Suppressor macrophage (primary cell): ENCODE measurements around the gene INPP4A.
A peak's percentile ranks its signal among the peaks of the same experiment; 100 is the strongest.

Experiments used
- DNase-seq, 4 experiments: peaks; one replicate each; pipeline ENCODE4 v3.0.0-alpha.2; 2020 to 2022

INPP4A gene

GRCh38 chr2:98496750-98497493, 52.3 kb downstream of the INPP4A start:
- no peak for DNase-seq

GRCh38 chr2:98498703-98499440, 54.2 kb downstream of the INPP4A start:
- no peak for DNase-seq

- no peak for DNase-seq
Measured at GRCh38 chr2:98500561-98500960, 55.9 kb downstream of the INPP4A start.

GRCh38 chr2:98501223-98501622, 56.6 kb downstream of the INPP4A start:
- no peak for DNase-seq

GRCh38 chr2:98501876-98502275, 57.2 kb downstream of the INPP4A start:
- no peak for DNase-seq

- DNase-seq, result no peak
Measured at GRCh38 chr2:98502556-98503335, 58.1 kb downstream of the INPP4A start.

GRCh38 chr2:98503481-98504105, 58.9 kb downstream of the INPP4A start:
- peak in 1 of 4 experiments; percentile 27 for DNase-seq

- peak in 1 of 4 experiments; percentile 22 for DNase-seq
Measured at GRCh38 chr2:98504381-98505109, 59.9 kb downstream of the INPP4A start.

- peak; percentile 92 to 98 (median 94) for DNase-seq
Measured at GRCh38 chr2:98505311-98505808, 60.7 kb downstream of the INPP4A start.

- DNase-seq, result peak; percentile 62 to 83 (median 73)
Measured at GRCh38 chr2:98505971-98506664, 61.5 kb downstream of the INPP4A start.

GRCh38 chr2:98506881-98507280, 62.2 kb downstream of the INPP4A start:
- DNase-seq, result no peak

- no peak for DNase-seq
Measured at GRCh38 chr2:98507461-98507860, 62.8 kb downstream of the INPP4A start.

- DNase-seq, result peak; percentile 77 to 88 (median 81)
Measured at GRCh38 chr2:98507891-98508708, 63.4 kb downstream of the INPP4A start.

- peak; percentile 93 to 97 (median 96) for DNase-seq
Measured at GRCh38 chr2:98508709-98509066, 64.0 kb downstream of the INPP4A start.

- DNase-seq, result peak in 1 of 4 experiments; percentile 44
Measured at GRCh38 chr2:98509542-98510321, 65.1 kb downstream of the INPP4A start.

GRCh38 chr2:98510322-98510662, 65.6 kb downstream of the INPP4A start:
- DNase-seq, result no peak

- DNase-seq, result no peak
Measured at GRCh38 chr2:98511981-98512380, 67.3 kb downstream of the INPP4A start.

- DNase-seq, result no peak
Measured at GRCh38 chr2:98512699-98513098, 68.0 kb downstream of the INPP4A start.

GRCh38 chr2:98514096-98514639, 69.5 kb downstream of the INPP4A start:
- DNase-seq, result no peak
